Measurements from ENCODE around the gene CHD5. TPM values are rescaled to one million over a fixed set of nuclear protein-coding genes. Genes with fewer than 3 reads are reported as not detected.

CHD5 gene
- total RNA-seq, 1 donor from 2014 or later = 0.83 TPM

DNA sequence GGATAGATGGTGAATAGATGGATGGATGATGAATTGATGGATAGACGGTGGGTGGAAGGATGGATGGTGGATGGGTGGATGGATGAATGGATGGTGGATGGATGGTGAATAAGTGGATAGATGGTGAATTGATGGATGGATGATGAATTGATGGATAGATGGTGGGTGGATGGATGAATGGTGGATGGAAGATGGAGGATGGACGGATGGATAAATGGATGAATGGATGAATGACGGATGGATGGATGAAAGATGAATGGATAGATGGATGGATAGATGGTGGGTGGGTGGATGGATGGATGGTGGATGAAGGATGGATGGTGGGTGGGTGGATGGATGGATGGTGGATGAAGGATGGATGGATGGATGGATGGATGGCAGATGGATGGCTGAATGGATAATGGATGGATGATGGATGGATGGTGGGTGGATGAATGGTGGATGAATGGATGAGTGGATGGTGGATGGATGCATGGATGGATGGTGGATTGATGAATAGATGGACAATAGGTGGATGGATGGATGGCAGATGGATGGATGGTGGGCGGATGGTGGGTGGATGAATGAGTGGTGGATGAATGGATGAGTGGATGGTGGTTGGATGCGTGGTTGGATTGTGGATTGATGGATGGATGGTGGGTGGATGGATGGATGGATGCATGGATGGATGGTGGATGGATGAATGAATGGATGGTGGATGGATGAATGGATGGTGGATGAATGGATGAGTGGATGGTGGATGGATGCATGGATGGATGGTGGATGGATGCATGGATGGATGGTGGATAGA lies 5.3 kb downstream of the CHD5 start:
- no peak for DNase-seq (ENCODE audit: low spot score)

DNA sequence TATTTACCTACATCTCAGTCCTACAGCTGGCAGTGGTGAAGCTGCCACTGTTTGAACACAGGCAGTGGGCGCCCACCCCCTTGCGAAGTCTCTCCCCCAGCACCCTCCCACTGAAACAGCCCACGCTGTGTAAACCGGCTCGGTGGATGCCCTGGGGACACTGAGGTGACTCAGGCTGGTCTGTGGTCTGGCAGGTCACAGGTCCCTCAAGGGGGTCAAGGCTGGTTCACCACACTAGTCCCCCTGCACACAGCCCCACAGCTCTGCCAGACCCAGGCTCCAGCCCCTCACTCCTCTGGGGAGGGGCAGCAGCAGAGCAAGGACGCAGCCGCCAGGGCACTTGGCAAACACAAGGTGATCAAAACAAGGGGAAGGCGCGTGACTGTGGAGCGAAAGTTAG lies 7.6 kb downstream of the CHD5 start:
- DNase-seq (ENCODE audit: low spot score) = no peak

DNA sequence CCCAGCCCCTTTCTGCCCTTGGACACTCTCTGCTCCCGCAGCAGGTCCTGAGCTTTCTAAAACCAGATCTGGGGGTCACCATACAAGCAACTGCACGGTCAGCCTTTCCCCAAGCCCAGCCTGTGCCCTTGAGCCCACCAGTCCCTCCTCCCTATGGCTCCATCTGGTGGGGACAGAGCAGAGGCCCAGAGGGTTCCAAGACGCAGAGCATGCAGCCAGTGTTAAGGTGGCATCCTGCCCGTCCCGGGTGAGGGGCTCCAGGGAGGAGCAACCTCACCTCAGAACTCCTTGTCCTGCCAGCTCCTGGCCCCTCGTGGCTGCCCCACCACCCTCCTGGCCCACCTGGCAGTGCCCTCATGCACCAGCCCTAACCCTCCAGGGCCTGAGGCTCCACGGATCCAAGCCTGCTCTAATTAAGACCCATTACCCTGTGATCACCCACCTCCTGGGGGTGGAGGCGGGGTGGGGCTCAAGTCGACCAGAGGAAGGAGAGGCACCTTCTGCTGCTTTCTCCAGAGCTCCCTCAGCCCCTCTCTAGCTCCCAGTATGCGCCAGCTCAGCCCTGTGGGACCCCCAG lies 8.5 kb downstream of the CHD5 start:
- DNase-seq (ENCODE audit: low spot score) = no peak

DNA sequence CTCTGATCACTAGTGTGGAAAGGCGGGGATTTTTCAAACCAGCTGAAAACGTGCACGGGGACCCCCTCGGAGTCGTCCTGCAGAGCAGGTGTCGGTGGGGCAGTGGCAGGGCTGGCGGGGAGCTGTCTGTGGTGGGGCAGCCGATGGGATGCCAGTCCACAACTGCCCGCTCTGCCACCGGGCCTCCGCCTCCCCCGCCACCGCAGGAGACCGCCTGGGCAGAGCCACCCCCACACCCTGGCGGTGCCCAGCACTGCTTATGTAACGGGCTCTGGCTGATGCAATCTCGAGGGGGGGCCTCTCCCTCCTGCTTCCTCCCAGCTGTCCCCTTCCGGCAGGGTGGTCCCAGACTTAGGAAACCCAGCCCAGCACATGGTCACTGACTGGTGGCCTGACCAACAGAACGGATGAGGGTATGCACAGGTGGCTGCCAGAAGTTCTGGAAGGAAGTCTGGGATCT lies 9.3 kb downstream of the CHD5 start:
- DNase-seq (ENCODE audit: low spot score) = no peak

DNA sequence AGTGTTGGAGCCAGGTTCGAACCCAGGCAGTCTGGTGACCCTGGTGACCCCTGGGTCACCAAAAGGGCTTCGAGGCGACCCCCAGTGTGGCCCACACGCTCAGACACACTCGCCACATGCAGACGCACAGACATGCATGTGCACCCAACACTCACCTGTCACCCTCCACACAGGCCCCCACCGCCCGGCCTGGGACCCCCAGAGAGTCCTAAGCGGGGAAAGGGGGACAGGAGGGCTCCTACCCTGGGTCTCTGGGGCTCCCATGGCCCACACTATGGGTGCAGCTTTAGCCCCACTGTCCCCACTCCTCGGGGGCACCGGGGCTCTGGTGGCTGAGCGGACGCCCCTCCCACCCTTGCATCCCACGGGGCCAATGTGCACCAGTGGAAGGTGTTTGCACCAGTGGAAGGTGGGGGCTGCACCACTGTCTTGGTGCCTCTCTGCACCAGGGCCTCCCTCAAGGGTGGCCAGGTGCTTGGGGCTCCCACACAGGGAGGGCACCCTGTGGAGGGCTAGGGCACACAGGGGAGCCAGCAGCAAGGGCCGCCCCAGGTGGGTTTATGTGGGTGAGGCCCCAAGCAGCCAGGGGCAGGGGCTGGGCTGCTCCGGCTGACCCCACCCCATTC lies 9.9 kb downstream of the CHD5 start:
- no peak for DNase-seq (ENCODE audit: low spot score)

DNA sequence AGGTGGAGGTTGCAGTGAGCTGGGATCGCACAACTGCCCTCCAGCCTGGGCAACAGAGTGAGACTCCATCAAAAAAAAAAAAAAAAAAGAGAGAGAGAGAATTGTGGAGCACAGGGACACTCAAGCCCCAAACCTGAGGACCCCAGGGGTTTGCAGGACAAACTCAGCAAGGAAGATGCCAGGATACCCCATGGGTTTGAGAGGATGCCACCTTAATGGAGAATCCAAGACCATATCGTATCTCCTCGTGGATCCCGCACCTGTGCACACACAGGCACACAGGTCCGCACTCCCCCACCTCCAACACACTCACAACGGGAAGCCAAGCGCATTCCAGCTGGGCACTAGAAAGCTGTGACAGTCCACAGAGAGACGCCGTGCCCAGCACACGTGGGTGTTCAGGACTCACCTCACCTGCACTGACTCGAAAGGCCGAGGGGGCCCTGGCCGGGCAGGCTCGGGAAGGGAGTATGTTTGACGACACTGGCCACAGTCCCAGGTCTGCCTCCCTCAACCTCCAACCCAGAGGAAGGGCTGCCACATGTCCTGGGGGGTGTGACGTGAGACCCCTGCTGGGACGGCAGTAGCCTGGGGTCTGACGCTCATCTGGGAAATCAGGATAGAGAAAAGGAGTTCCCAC lies 11.1 kb downstream of the CHD5 start:
- DNase-seq (ENCODE audit: low spot score) = no peak

DNA sequence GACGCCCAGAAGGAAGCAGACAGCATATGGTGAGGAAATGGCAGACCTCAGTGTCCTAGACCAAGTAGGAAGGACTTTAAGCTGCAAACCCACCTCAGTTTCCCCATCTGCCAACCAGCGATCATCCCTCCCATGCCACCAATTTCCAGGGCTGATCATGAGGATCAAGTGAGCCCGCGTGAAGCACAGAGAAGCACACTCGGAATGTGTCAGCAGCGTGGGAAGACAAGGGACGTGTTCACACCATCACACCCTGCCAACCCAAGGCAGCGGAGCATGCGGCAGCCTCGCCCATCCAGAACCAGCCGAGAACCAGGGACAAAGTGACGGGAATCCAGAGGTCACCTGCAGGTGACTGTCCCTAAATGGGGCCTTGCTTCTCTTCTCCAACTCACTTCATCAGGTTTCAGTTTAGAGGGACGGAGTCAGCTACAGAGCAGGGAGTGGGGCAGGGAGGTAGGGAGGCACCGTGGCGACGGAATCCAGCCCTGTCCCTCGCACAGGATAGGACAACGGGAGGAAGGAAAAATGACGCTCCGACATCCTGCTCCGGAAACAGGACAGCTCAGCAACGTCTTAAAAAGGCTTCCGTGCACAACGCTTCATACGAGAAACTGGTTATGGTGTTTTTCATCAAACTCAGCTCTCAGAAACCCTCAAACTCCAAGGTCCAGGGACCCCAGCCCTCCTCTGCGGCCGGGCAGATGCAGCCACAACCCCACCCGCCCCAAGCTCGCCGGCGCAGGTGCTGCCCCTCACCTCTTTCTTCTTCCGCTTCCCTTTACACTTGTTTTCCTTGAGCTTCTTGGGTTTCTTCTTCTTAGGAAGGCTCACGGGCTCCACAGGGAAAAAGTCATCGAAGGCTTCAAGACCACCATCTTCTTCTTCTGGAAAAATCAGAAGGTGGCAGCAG lies 12.5 kb downstream of the CHD5 start:
- no peak for DNase-seq (ENCODE audit: low spot score)

DNA sequence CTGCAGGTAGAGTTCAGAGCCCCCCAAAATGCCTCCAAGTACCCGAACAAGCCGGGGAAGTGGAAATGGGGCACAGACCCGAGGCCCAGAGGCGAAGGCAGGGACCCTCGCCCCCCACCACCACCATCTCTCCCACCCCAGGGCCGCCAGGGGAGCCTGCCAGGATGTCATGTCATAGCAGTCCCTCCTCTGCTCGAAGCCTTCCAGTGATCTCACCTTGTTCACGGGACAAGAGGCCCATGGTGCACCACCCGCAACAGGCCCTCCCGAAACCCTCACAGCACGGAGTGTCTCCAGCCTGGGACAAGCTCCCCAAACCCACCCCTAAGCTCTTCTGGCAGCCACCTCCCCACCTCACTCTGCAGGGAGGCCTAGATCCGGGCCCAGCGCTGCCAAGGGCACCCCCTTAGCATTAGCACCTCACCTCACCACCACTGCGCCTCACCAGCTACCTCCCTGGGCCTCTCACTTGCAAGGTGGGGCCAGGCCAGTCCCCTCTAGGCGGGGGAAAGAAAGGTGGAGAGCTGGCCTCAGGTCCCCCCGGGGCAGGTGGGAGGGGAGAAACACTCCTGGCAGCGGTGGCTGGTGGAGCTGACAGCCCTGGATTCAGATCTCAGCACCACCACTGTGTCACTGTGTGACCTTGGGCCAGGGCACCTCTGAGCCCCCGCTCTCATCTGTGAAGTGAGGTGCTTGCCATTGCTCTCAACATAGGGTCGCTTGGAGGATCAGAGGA lies 13.3 kb downstream of the CHD5 start:
- no peak for DNase-seq (ENCODE audit: low spot score)

DNA sequence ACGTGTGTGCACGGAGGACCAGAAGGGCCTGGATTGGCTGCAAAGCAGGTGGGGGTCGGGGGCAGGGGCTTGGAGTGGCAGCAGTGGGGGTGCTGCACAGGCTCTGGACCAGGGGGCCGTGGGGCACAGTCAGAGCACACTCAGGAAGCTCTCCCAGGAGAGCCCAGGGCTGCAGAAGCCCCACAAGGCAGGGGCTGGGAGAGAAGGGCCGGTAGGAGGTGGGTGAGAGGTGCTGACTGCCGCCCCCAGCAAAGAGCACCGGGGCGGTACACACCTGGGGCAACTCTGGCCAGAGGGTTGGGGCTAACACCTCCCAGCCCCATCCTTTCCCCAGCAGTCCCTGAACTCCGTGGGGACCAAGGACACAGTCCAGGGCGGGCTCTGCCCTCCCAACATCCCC lies 13.9 kb downstream of the CHD5 start:
- no peak for DNase-seq (ENCODE audit: low spot score)

DNA sequence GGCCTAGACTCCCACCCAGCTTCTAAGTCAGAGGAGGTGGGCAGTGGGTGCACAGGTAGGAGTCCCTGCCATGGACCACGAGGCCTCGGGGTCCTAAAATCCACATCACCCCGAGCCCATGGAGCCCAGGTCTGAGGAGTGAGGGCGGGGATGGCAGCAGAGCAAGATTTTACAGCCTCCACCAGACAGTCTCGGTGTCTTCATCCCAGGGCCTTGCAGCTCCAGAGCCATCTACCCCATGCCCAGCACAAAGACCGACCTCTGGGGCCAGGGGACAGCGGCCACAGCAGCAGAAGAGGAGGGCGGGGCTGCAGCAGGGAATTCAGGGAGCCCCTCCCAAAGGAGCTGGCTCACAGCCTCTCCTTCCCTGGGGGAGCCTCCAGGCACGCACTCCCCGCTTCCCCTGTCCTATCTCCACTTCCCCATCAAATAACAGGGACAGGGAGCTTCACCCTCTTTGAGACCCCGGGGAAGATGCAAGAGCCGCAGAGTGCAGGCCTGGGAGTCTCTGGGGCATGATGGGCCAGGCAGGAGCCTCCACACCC lies 14.6 kb downstream of the CHD5 start:
- no peak for DNase-seq (ENCODE audit: low spot score)

DNA sequence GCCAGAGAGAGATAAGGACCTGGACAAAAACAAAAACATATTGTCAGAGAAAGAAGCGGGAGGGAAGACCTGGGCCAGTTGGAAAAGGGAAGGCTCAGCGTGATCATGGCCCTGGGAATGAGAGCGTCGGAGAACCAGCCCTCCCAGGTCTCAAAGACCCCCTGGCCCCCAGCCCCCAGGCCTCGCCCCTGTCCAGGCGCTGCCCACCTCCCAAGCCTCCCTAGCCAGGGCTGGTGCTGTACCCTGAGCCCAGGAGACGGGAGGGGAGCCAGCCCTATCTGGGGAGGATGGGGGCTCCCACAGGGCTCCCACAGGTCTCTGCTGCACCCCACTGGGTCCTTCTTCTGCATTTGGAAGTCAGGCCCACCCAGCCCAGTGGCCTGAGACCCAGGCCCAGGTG lies 15.1 kb downstream of the CHD5 start:
- no peak for DNase-seq (ENCODE audit: low spot score)

DNA sequence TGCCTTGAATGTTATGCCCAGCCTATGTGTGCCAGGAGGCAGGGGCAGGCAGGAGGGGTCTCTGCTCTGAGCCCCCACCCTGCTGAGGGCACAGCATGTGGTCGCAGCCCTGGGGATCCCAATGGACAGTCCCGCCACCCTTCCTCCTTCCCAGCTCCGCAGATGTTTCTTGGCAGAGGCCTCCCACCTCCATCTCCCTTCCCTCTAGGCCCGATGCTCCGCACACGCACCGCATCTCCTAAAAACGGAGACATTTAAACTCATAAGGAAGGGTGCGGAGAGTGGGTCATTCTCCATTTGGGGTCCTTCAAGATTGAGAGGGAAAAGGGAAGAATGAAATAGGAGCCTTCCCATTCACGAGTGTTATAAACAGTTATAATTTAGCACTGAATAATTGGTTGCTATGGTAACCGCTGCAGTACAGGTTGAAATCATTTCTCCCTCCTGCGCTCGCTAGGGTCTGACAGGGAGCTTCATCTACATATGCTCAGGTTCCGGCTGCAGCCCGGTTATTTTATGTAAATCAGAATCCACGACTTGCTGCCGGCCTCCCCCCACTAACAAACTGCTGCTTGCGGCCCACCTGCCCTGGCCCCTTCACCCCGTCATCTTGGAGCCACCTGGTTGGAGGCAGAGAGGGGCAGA lies 16.0 kb downstream of the CHD5 start:
- no peak for DNase-seq (ENCODE audit: low spot score)

DNA sequence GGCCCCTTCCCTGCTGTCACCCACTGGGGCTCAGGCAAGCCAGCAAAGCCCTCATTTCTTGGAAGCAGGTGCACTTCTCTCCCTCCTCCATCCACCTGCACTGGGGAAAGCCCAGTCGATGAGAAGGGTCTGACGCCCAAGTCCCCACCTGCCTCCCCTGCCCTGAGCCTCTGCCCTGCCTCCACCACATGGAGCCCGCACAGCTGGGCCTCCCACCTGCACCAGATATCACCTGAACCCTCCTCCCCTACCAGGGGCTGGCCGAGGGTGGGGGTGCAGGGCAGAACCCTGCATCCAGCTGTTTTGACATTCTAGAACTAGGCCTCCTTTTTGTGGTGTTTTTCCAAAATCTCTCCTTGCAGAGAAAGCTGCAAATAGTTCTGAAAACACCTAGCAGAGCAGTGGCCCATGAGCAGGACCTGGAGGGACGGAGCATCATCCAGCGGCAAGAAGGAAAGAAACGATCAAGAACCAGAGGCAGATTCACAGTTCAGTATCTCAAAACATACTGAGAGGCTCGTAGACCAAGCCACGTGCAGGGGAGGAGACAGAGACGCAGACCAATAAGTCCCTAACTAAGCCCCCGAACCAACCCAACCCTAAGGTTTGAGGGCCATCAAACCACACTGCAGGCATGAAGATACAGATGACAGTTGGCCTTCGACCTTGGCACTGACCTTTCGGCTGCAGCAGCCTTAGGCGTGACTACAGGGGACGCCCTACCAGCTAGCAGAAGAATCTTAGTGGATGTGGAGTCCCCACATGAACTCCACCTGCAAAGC lies 16.7 kb downstream of the CHD5 start:
- no peak for DNase-seq (ENCODE audit: low spot score)

DNA sequence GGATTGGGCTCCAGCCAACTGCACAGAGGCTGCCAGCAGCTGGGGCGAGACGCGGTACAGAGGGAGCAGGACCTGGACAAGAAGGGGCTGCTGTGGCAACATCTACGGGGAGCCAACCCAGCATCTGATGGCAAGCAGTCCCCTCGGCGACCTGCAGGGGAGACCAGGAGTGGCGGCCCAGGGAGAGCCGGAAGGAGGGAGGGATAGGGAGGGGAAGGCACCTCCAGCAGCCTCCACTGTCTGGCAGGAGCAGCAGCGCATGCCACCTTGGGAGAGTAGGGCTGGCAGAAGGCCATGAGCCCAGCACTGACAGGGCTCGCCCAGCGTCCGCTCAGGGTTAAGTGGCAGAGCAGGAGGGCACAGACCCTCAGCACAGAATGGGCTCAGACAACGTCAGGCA lies 17.3 kb downstream of the CHD5 start:
- DNase-seq (ENCODE audit: low spot score) = no peak

DNA sequence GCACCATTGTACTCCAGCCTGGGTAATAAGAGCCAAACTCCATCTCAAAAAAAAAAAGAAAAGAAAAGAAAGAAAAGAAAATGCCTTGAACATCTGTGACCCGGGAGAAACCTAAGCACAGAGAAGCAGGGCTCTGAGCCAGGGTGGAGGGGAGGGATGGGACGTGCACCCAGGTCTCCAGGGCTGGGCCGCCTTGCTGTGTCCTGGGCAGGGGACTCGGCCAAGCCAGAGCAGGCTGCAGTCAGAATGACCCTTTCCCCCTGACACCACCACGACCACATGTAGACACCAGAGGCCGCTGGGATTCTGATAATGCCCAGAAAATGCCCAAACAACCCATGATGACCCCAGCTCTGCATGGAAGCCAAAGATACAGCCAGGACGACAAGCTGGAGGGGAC lies 17.8 kb downstream of the CHD5 start:
- DNase-seq (ENCODE audit: low spot score) = no peak

DNA sequence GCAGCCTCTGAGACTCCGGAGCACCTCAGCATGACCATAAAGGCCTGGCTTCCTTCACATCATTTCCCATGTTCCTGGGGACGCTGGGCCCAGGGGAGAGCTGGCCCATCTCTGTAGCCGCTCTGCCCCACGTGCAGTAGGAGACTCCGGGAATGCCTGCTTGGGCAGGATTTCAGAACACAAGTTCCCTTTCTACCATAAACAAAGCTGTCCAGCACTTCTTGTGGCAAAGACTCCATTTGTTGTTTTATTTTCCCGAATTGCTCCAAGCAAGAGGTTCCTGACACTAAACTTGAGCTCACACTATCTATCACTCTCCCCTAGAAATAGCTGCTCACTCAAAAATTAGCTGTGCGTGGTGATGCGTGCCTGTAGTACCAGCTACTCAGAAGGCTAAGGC lies 21.9 kb downstream of the CHD5 start:
- no peak for DNase-seq (ENCODE audit: low spot score)

DNA sequence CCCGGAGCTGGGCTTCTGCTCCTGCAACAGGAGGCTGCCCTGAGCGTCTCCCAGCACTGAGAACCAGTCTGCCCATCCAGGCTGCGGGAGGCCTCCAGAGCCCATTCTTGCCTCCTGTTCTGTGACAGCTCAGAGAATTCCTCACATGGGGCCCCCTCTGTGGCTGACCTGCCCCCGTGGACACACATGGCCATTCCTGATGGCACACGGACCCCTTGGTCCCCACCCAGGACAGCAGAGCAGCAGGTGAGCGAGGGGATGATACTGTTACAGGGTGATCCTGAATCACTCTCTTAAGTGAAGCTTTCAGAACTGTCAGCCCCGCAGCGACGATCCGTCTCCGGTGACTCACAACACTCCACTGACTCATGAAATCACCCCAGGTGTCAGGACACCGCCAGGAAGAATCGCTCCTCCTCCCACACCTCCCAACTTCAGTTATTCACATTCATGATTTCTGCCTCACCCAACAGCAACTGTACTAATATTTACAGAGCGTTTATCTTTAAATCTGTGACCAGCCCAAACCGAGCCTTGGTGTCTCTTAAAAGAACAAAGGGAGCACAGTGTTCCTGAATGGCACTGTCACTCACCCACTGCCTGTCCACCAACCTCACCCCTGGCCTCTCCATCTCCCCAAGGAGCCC lies 22.5 kb downstream of the CHD5 start:
- no peak for DNase-seq (ENCODE audit: low spot score)

DNA sequence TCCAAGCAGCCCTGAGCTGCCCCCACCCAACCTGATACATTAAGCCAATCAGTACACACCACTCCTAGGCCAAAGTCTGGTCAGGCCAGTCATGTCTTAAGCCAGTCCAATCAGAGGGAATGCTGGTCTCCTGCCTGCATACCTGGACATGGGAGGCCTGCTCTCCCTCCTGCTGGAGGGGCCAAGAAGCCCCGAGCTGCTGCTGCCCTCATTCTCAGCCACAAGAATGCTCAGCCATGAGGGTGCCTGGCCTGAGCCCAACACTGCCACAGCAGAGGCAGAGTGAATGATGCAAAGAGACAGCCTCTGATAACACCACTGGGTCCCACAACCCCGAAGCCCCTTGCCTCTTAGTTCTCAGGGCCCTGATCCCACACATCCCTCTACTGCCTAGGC lies 23.0 kb downstream of the CHD5 start:
- DNase-seq (ENCODE audit: low spot score) = no peak
